ENCODE data around the gene LIPK.

LIPK gene

DNA sequence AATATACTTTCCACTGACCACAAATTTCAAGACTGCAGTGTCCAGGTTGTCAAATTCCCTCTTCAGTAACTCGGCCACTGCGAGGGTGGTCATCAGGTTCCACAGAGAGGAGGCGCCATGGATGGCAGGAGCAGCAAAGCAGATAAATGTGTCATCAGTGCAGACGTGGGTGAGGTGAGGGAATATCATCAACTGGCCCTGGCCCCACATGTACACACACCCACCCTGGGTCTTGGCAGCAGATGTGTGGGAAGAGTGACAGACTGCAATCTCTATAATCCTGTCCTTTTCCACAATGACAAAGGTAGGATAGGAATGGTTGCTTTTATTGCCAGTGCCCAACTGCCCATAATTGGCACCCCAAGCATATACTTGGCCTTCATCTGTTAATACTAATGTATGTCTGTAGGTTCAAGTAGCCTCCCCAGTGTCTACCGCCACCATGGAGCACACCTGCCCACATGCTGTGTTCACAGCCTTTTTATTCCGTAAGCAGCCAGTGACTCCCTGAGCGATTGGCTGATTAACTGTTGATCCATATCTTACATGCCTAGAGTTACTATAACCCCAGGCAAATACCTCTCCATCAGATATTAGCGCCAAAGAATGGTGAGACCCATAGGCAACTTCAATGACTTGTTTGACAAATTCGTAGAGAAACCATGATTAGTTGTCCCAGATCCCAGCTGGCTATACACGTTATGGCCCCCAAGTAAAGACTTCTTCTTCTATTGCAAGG, 80.2 kb downstream of the LIPK start:
- no peak for DNase-seq (ENCODE audit: low spot score)

DNA sequence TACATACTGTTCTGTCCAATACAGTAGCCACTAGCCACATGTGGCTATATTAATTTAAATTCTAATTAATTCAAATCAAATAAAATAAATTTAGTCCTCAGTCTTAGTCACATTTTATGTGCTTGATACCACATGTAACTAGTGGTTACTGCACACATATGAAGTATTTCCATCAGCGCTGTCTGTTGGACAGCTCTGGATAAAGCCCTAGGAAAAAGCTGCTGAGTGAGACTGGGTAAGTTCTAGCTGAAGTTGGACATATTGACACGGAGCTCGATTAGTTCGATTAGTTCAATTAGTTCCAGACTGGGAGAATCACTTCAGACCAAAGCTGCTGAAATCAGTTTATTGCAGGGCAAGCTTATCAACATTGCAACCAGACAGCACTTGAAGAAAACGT, 81.4 kb downstream of the LIPK start:
- DNase-seq (ENCODE audit: low spot score): no peak

DNA sequence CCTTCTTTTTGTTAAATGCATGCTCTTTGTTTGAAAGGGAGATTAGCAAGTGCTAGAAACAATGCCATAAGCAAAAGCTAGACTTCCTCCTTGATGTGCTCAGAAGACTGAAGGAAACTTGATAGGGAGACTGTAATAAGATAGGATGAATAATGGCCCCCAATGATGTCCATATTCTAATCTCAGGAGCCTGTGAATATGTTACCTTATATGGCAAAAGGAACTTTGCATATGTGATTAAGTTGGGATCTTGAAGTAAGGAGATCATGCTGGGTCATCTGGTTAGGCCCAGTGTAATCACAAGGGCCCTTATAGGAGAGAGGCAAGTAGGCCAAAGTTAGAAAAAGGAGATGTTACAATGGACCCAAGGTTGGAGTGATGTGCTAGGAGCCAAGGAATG, 82.9 kb downstream of the LIPK start:
- no peak for DNase-seq (ENCODE audit: low spot score)

DNA sequence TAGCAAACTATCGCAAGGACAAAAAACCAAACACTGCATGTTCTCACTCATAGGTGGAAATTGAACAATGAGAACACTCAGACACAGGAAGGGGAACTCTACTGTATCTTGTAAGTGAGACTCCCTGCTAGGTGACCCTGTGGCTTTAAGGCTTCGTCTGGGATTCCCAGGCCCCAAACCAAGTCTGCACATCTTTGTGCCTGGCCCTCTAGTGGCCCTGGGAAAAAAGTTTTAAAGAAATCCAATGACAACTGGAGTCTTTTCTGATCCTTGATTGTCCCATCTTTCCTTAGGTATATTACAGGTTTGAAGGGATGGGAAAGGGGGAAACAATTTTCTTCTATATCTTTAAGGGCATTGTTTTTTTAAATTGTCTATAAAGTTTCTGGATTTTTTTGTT, 85.9 kb downstream of the LIPK start:
- DNase-seq (ENCODE audit: low spot score): peak; percentile 37

DNA sequence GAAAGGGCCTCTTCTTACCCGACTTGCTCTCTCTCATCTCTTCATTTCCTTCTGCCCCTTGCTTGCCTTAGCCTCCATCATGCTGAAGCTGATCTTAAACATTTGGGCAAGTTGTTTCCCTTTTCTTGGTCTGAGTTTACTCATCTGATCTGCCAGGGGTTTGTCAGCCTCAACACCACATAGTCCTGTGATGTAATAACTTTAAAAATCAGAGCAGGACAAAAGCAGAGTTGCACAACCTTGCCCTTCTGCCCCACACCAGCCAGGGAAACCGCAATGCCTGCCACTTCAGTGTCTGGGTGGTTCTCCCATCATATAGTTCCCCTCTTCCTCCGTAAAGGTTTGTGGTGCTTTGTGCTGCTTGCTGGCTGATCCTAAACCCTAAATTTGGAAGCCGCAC, 86.6 kb downstream of the LIPK start:
- peak; percentile 11 for DNase-seq (ENCODE audit: low spot score)

DNA sequence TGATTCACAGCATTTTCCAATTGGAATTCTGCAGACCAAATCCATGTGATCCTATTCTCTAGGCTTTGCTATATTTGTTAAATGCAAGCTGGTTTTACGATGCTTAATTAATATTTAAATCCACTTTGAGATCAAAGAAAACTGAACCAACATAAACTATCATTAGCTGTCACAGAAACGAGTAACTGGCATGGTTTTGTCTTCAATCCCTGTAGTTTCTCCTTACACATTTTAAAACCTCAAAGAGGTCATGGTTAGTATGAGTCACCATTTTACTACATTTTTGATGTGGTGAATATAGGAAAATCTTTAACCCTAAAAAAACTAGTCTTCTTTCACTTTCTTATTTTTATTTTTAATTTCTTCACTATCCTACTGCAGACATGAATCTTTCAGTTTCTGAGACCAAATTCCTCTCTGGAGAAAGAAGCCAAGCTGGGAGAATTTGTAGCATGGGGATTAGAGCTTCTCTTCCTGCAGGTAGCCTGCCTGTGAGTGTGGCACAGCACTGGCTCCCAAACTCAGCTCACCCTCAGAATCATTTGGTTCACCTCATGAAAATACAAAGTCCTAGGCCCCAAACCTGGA, 87.8 kb downstream of the LIPK start:
- peak; percentile 10 for DNase-seq (ENCODE audit: low spot score)

DNA sequence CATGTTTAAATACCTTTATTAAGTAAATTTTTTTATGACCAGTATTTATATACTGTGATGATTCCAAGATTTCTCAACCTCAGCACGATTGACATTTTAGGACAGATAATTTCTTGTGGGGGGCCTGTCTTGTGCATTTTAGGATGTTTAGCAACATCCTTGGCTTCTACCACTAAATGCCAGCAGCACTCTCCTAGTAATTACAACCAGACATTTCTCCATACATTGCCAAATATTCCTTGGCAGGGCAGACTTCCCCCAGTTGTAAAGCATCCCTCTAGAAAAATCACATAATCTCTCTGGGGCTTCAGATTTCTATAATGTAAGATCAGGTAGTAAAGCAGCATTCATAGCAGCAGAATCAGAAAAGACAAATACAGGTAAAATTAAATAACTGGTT, 88.7 kb downstream of the LIPK start:
- peak; percentile 27 for DNase-seq (ENCODE audit: low spot score)

DNA sequence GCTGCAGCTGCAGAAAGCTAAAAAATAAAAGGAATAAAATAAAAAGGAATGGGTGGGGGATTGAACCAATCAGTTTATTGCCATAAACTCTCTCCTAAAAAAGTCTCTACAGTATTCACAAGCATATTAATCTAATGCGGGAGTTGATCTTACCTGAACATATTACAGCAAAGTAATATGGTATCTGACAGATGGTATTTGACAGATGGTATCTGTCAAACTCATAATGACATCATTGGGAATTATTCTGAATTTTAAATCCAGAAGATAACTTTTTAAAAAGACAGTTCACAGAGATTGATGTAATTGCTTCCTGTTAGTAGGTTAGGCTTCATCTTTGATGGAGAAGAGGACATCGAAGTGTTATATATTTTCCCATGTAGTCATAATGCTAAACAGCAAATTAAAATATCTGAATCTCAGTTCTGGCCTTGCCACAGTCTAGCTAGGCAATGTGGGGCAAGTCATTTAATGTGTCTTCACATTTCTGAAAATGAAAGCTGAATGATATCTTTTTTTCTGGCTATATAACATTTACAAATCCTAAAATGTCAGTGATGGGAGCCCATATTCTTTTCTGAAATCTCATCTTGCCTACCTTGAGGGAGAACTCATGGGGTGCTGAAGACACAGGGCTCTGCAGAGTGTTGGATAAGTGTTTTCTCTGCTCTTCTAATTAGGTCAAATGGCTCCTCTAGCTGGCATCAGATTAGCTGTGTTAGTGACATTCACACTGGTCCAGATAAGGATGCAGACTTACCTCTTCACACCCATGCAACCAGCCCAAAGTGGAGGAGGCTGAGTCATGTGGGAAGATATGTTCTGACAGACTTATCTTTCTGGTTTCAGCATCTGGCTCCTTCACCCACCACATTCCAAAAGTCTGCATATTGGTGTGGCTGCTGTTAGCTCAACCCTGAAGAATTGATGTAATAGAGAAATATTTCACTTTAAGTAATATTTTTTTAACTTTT, 94.4 kb downstream of the LIPK start:
- peak; percentile 67 for DNase-seq (ENCODE audit: low spot score)
